Measurements from ENCODE around the gene PAPSS2.
"Not testable (repeated sequence)": the region's sequence is repeated elsewhere in the genome, so short reads cannot be mapped to it uniquely, and the experiment has no call there.

Gene PAPSS2

GRCh38 chr10:87659571-87660483 lies at the start of gene PAPSS2:
TSS of gene PAPSS2 (plus strand) at chr10:87659878. CDS start at chr10:87659982, 104 bp downstream.
- FAIRE-seq (no peak), DNase-seq (ENCODE audit: insufficient read length, low spot score) (no peak)

GRCh38 chr10:87611341-87611740 lies 48.3 kb upstream of the PAPSS2 start:
- not testable (repeated sequence) for DNase-seq (ENCODE audit: insufficient read length, low spot score); FAIRE-seq

GRCh38 chr10:87612115-87612514 lies 47.6 kb upstream of the PAPSS2 start:
- no peak for DNase-seq (ENCODE audit: insufficient read length, low spot score)

DNA sequence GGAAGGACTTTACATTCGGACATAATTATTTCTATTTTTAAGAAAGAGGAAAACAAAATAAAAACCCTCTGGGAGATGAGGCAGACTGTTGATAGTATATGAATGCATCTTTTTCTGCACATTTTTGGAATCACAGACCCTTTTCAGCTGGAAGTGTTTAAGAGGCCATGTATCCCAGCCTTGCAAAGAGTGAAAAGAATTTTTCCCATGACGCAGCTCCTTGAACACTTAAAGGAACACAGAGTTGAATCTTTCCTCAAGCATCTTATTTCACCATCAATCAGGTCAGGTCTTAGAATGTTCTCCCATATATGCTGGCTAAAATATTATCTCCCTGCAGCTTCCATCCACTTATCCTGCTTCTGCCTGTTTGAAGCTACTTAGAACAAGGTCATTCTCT lies 45.9 kb upstream of the PAPSS2 start:
- FAIRE-seq, result no peak

More at GRCh38 chr10:87612115-87612514, 47.6 kb upstream of the PAPSS2 start:
- FAIRE-seq, result no peak

DNA sequence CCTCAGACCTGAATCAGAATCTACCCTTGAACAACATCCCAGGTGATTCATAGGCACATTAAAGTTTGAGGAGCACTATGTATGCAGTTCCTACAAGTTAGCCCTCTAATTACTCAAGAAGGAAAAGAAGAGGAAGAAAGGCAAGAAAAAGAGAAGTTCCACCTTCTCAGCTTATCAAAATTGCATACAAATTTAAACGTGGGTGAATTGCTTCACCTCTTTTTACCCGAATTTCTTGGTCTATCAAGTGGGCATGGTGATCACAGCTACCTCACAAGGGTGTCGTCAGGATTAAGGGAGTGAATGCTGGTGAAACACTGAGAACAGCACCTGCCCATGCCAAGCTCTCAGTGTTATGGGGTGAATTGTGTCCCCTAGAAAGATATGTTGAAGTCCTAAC lies 43.8 kb upstream of the PAPSS2 start:
- DNase-seq (ENCODE audit: insufficient read length, low spot score) (no peak), FAIRE-seq (no peak)

More for the DNA sequence above, 45.9 kb upstream of the PAPSS2 start:
- DNase-seq (ENCODE audit: insufficient read length, low spot score), result no peak

GRCh38 chr10:87617503-87617902 lies 42.2 kb upstream of the PAPSS2 start:
- no peak for DNase-seq (ENCODE audit: insufficient read length, low spot score)
- no peak for FAIRE-seq

- DNase-seq (ENCODE audit: insufficient read length, low spot score) (no peak), FAIRE-seq (no peak)
Observed at GRCh38 chr10:87618566-87619423, 40.9 kb upstream of the PAPSS2 start.

- FAIRE-seq (no peak), DNase-seq (ENCODE audit: insufficient read length, low spot score) (no peak)
Observed at GRCh38 chr10:87619705-87620104, 40.0 kb upstream of the PAPSS2 start.

DNA sequence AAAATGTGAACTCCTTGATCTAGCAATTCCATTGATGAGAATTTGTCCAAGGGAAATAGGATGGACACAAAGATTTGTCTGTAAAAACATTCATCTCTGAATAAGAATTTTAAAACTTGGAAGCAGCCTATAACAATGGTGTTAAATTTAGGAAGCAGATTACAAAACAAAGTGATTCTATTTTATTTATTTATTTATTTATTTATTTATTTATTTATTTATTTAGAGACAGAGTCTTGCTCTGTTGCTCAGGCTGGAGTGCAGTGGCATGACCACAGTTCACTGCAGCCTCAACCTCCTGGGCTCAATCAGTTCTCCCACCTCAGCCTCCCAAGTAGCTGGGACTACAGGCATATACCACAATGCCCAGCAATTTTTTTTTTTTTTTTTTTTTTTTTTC lies 38.2 kb upstream of the PAPSS2 start:
- FAIRE-seq; DNase-seq (ENCODE audit: insufficient read length, low spot score): not testable (repeated sequence)

DNA sequence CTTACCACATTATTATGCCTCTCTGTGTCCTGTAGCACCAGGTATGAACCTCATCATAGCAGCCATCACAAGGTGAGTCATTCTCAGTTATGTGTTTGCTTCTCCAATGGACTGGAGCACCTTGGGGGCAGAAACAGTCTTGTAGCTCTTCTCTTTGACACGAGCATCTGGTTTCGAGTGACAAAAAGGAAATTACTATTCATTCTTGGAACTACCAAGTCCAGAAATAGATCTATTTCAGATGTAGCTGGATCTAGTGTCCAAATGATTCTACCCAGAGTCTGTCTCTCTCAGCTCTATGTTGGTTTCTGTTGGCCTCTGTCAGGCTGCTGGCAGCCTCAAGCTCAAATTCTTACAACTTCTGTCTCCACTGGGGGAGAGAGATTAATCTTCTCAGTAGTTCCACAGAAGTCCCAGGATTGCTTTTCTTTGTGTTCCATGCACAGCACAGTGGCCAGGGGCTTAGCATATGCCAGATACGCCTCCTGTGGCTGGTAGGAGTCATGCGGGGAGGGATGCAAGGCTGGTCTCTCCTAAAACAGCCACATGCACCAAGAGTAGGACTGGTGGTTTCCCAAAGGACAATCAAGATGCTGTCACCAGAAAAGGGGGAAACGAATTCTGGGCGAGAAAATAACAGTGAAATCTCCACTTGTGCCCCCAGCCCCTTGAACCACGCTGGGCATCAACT lies 37.2 kb upstream of the PAPSS2 start:
- FAIRE-seq (no peak), DNase-seq (ENCODE audit: insufficient read length, low spot score) (no peak)

DNA sequence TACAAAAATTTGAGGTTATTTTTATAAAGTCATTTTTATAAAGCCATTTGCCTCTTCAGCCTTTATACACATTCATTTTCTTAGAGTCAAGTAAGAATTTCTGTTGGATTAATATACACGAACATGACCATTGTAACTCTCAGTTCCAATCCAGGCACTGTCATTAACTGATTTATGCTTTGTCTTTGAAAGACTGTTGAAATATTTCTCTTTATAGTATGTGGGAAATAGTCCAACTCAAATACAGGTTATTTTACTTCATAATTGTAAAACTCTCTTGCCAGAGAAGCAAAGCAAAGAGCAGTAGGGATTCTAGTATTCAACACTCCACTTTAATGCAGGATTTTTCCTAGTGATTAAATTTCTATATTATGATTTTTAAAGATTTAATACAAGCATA lies 36.5 kb upstream of the PAPSS2 start:
- no peak for FAIRE-seq
- DNase-seq (ENCODE audit: insufficient read length, low spot score), result no peak

DNA sequence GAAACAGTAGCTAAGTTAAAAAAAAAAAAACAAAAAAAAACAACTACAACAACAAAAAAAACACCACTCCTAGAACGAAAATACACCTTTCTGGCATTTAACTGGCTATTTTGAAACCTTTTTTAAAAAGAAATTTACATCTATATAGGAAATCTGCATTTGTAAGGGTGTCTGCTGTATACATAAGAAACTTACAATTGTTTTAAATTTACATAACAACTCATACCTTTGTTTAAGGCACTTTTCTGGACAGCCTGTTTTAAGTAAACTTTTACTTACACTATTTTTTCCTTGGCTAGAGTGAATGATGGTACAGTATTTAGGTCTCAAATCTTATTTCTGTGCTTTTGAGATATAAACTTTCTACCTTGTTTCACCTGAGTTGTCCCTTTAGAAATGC lies 34.0 kb upstream of the PAPSS2 start:
- FAIRE-seq (no peak), DNase-seq (ENCODE audit: insufficient read length, low spot score) (no peak)

DNA sequence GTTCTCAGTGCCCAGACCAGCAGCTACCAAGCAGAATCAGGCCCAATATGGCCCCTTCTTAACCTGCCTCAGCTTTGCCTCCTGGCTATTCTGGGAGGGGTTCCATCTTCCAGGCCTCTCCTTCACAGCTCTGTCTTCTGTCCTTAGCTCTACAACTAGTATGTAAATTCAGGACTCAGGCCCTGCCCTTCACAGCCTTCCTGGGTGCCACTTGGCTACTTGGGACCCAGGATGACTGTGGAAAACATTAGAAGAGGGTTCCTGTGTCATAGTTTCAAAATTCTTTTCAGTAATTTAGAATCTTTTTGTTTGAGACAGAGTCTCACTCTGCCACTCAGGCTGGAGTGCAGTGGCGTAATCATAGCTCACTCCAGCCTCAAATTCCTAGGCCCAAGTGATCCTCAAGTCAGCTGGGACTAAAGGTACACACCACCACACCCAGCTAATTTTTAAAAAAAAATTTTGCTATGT lies 33.2 kb upstream of the PAPSS2 start:
- DNase-seq (ENCODE audit: insufficient read length, low spot score), result no peak
- FAIRE-seq, result no peak

GRCh38 chr10:87630171-87630570 lies 29.5 kb upstream of the PAPSS2 start:
- no peak for FAIRE-seq
- no peak for DNase-seq (ENCODE audit: insufficient read length, low spot score)

- DNase-seq (ENCODE audit: insufficient read length, low spot score) (no peak), FAIRE-seq (no peak)
Observed at GRCh38 chr10:87632454-87632853, 27.2 kb upstream of the PAPSS2 start.

DNA sequence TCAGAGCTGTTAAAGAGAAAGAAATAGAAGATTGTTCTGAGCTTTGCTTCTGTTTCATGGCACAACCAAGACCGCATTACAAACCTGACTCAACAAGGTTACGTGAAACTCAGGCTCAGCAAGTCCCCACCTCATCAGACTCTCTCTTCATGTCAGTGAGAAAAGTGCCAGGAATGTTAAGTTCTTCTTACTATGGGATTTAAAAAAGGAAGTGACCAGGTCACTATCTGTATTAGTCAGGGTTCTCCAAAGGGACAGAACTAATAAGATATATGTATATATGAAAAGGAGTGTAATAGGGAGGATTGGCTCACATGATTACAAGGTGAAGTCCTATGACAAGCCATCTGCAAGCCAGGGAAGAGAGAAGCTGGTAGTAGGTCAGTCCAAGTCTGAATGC lies 25.4 kb upstream of the PAPSS2 start:
- FAIRE-seq (no peak), DNase-seq (ENCODE audit: insufficient read length, low spot score) (no peak)

- FAIRE-seq, result peak; percentile 77
- DNase-seq (ENCODE audit: insufficient read length, low spot score), result peak; percentile 56
Observed at GRCh38 chr10:87635498-87636312, 24.0 kb upstream of the PAPSS2 start.

GRCh38 chr10:87636313-87636915 lies 23.3 kb upstream of the PAPSS2 start:
- no peak for DNase-seq (ENCODE audit: insufficient read length, low spot score)
- no peak for FAIRE-seq

- DNase-seq (ENCODE audit: insufficient read length, low spot score) (no peak), FAIRE-seq (no peak)
Observed at GRCh38 chr10:87639493-87639892, 20.2 kb upstream of the PAPSS2 start.
